NAMALWA (cell line): ENCODE results near the gene TMEM131.

Experiments used
- DNase-seq: peaks from one replicate; pipeline ENCODE4 v3.0.0-alpha.2; 2015; ENCODE audit warnings: low spot score

TMEM131 gene

GRCh38 chr2:97812931-97813330 lies 182.8 kb downstream of the TMEM131 start:
- DNase-seq, result no peak

- DNase-seq, result no peak
These were observed 186.9 kb downstream of the TMEM131 start for GRCh38 chr2:97808816-97809215.

GRCh38 chr2:97806738-97807618 lies 188.8 kb downstream of the TMEM131 start:
- DNase-seq, result peak; percentile 86

GRCh38 chr2:97805776-97806175 lies 190.0 kb downstream of the TMEM131 start:
- DNase-seq, result no peak

GRCh38 chr2:97801028-97801427 lies 194.7 kb downstream of the TMEM131 start:
- DNase-seq, result no peak

GRCh38 chr2:97798416-97798815 lies 197.3 kb downstream of the TMEM131 start:
- DNase-seq, result no peak

GRCh38 chr2:97797355-97797754 lies 198.4 kb downstream of the TMEM131 start:
- no peak for DNase-seq

- DNase-seq, result no peak
These were observed 199.2 kb downstream of the TMEM131 start for GRCh38 chr2:97796465-97797126.

GRCh38 chr2:97792416-97792815 lies 203.3 kb downstream of the TMEM131 start:
- DNase-seq, result no peak

- DNase-seq, result no peak
These were observed 206.6 kb downstream of the TMEM131 start for GRCh38 chr2:97788986-97789644.

GRCh38 chr2:97785818-97786217 lies 209.9 kb downstream of the TMEM131 start:
- no peak for DNase-seq

- DNase-seq, result no peak
These were observed 210.8 kb downstream of the TMEM131 start for GRCh38 chr2:97784953-97785352.

- DNase-seq, result no peak
These were observed 213.8 kb downstream of the TMEM131 start for GRCh38 chr2:97781981-97782380.

- DNase-seq, result no peak
These were observed 216.6 kb downstream of the TMEM131 start for GRCh38 chr2:97779141-97779540.

GRCh38 chr2:97775074-97775473 lies 220.7 kb downstream of the TMEM131 start:
- DNase-seq, result no peak

GRCh38 chr2:97774425-97774824 lies 221.3 kb downstream of the TMEM131 start:
- peak; percentile 13 for DNase-seq

- no peak for DNase-seq
These were observed 225.3 kb downstream of the TMEM131 start for GRCh38 chr2:97770445-97770844.

GRCh38 chr2:97769711-97770110 lies 226.0 kb downstream of the TMEM131 start:
- DNase-seq, result no peak

- DNase-seq, result no peak
These were observed 226.4 kb downstream of the TMEM131 start for GRCh38 chr2:97769308-97769707.

GRCh38 chr2:97766567-97766966 lies 229.2 kb downstream of the TMEM131 start:
- no peak for DNase-seq

GRCh38 chr2:97765933-97766332 lies 229.8 kb downstream of the TMEM131 start:
- DNase-seq, result no peak

GRCh38 chr2:97764559-97765263 lies 231.0 kb downstream of the TMEM131 start:
- DNase-seq, result no peak
